Activated T-helper 17 cell treated with anti-CD3 and anti-CD28 coated beads, Interleukin-2, amount 50 U/mL, for 72 hours (primary cell): ENCODE data around the gene COQ7. TPM values are rescaled to one million over a fixed set of nuclear protein-coding genes. Genes with fewer than 3 reads are reported as not detected.

Source experiments
- ATAC-seq: fragments of 150-1000 bp; cut with Tn5 transposase; replicated peaks from 2 replicates; pipeline ENCODE4 v1.10.0; 2021; ENCODE audit warnings: mild to moderate bottlenecking, moderate library complexity
- H3K27ac Mint-ChIP-seq: one replicate; pipeline ENCODE4 v1.8.0; 2022; ENCODE audit warnings: mixed read lengths
- H3K27me3 Mint-ChIP-seq: one replicate; pipeline ENCODE4 v1.8.0; 2022; ENCODE audit warnings: mixed read lengths
- H3K36me3 Mint-ChIP-seq: one replicate; pipeline ENCODE4 v1.8.0; 2022; ENCODE audit warnings: low read depth, mild to moderate bottlenecking, mixed read lengths
- H3K4me1 Mint-ChIP-seq: one replicate; pipeline ENCODE4 v1.8.0; 2022; ENCODE audit warnings: mixed read lengths
- H3K4me3 Mint-ChIP-seq: one replicate; pipeline ENCODE4 v1.8.0; 2022; ENCODE audit warnings: mild to moderate bottlenecking, mixed read lengths
- H3K9me3 Mint-ChIP-seq: one replicate; pipeline ENCODE4 v1.8.0; 2022; ENCODE audit warnings: mixed read lengths
- total RNA-seq, 2 donors: library from RNA; stranded (reverse); gene quantifications; one replicate each; pipeline ENCODE4 v1.2.3, GENCODE V29; 2022

The COQ7 gene
- total RNA-seq, 2 donors from 2014 or later: 11.6 to 18.2 TPM

- Mint-ChIP-seq H3K36me3 (peaks cover 56% of the 10 kb centered on the region), H3K4me1 (no peaks in the 10 kb centered on the region), H3K4me3 (no peak overlapping the region), H3K9me3 (no peaks in the 10 kb centered on the region), H3K27me3 (no peaks in the 10 kb centered on the region), H3K27ac (no peak overlapping the region)
- no peak for ATAC-seq
Observed at GRCh38 chr16:19073344-19073743, 5.9 kb downstream of the COQ7 start.

DNA sequence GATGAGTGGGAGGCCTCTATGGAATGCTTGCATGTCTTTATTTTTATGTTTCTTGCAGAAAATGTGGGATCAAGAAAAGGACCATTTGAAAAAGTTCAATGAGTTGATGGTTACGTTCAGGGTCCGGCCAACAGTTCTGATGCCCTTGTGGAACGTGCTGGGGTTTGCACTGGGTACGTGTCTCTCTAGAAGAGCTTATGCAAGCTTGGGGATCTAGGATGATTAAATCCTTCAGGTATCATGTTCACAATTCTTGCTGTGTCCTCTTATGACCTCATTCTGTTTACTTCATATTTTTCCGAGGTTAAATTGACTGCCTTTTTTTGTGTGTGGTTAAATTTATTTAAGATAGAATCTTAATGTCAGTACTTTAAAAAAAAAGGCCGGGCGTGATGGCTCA, 6.4 kb downstream of the COQ7 start:
- H3K9me3 Mint-ChIP-seq: no peaks in the 10 kb centered on the region
- no peak for ATAC-seq
- peaks cover 62% of the 10 kb centered on the region for H3K36me3 Mint-ChIP-seq
- H3K27me3 Mint-ChIP-seq: no peaks in the 10 kb centered on the region
- no peaks in the 10 kb centered on the region for H3K4me1 Mint-ChIP-seq
- no peak overlapping the region for H3K4me3 Mint-ChIP-seq
- no peak overlapping the region for H3K27ac Mint-ChIP-seq

DNA sequence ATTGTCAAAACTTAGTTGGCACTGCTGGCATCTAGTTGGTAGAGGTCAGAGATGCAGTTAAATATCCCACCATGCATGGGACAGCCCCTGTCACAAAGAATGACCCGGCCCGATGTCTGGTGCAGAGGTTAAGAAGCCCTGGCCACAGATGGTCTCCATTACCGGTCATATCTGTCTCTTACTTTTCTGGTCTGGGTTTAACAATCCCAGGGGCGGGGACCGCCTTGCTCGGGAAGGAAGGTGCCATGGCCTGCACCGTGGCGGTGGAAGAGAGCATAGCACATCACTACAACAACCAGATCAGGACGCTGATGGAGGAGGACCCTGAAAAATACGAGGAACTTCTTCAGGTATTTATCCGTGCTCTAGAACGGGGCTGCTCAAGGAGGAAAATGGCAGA, 8.1 kb downstream of the COQ7 start:
- H3K27ac Mint-ChIP-seq: no peak overlapping the region
- no peaks in the 10 kb centered on the region for H3K9me3 Mint-ChIP-seq
- H3K27me3 Mint-ChIP-seq: no peaks in the 10 kb centered on the region
- no peak for ATAC-seq
- no peaks in the 10 kb centered on the region for H3K4me1 Mint-ChIP-seq
- peaks cover 69% of the 10 kb centered on the region for H3K36me3 Mint-ChIP-seq
- no peak overlapping the region for H3K4me3 Mint-ChIP-seq

DNA sequence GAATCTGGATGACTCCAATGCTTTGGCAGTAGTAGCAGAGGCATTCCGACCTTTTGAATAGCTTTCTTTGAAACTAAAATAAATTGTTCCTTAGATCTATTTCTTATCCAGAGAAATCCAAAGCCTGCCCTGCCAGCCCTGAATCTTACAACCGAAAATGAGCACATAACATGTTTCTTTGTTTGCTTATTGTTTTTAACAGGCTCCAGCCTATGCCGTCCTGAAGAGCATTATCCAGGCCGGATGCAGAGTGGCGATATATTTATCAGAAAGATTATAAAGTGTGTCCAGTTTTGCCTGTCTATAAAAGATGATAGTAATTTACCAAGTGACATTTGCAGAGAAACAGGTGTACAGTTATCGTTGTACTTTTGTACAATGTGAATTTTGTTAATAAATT, 10.5 kb downstream of the COQ7 start:
- Mint-ChIP-seq H3K4me3 (no peak overlapping the region), H3K4me1 (no peaks in the 10 kb centered on the region), H3K27me3 (no peaks in the 10 kb centered on the region), H3K9me3 (no peaks in the 10 kb centered on the region), H3K36me3 (peaks cover 72% of the 10 kb centered on the region), H3K27ac (no peak overlapping the region)
- ATAC-seq: no peak

- Mint-ChIP-seq H3K36me3 (peaks cover 24% of the 10 kb centered on the region), H3K4me3 (no peak overlapping the region), H3K4me1 (no peaks in the 10 kb centered on the region), H3K27ac (no peak overlapping the region), H3K27me3 (peaks cover 8% of the 10 kb centered on the region), H3K9me3 (no peaks in the 10 kb centered on the region)
- ATAC-seq: no peak
Observed at GRCh38 chr16:19083670-19084069, 16.3 kb downstream of the COQ7 start.

DNA sequence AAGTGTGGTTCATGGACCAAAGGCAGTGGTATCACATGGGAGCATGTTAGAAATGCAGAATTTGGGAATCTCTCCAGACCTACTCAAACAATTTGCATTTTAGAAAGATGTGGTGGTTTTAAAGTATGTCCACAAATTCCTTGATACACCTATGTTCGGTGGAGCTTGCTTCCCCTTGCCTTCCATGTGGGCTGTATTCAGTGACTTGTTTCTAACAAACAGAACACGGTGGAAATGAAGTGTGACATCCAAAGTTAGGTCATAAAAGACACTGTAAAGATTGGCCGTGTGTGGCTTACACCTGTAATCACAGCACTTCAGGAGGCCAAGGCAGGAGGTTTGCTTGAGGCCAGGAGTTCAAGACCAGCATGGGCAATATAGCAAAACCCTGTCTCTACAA, 16.7 kb downstream of the COQ7 start:
- Mint-ChIP-seq H3K4me3 (no peak overlapping the region), H3K27me3 (peaks cover 8% of the 10 kb centered on the region), H3K27ac (no peak overlapping the region), H3K36me3 (peaks cover 21% of the 10 kb centered on the region), H3K4me1 (no peaks in the 10 kb centered on the region), H3K9me3 (no peaks in the 10 kb centered on the region)
- ATAC-seq: no peak

DNA sequence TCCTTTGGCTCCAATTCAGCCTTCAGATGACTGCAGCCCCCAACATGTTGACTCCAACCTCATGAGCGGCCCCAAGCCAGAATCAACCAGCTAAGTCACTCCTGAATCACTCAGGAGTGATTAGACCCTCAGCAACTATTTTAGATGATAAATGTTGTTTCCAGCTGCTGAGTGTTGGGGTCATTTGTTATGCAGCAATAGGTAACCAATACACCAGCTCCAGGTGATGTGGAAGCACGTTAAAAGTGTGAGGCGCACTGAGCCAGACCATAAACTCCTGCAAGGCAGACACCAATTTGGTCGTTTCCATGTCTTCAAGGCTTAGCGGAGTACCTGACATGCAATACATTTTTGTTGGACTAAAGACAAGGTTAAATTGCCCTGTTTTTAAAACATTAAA, 17.5 kb downstream of the COQ7 start:
- Mint-ChIP-seq H3K4me1 (no peaks in the 10 kb centered on the region), H3K27me3 (peaks cover 8% of the 10 kb centered on the region), H3K27ac (no peak overlapping the region), H3K36me3 (peaks cover 18% of the 10 kb centered on the region), H3K4me3 (no peak overlapping the region), H3K9me3 (no peaks in the 10 kb centered on the region)
- no peak for ATAC-seq

GRCh38 chr16:19085679-19086200, 18.3 kb downstream of the COQ7 start:
- H3K27ac Mint-ChIP-seq: no peak overlapping the region
- peaks cover 14% of the 10 kb centered on the region for H3K36me3 Mint-ChIP-seq
- no peak for ATAC-seq
- peaks cover 8% of the 10 kb centered on the region for H3K27me3 Mint-ChIP-seq
- no peak overlapping the region for H3K4me3 Mint-ChIP-seq
- no peaks in the 10 kb centered on the region for H3K4me1 Mint-ChIP-seq
- no peaks in the 10 kb centered on the region for H3K9me3 Mint-ChIP-seq

- Mint-ChIP-seq H3K36me3 (peaks cover 7% of the 10 kb centered on the region), H3K27ac (no peak overlapping the region), H3K4me3 (peak overlapping the region; percentile 52), H3K27me3 (peaks cover 8% of the 10 kb centered on the region), H3K4me1 (no peaks in the 10 kb centered on the region), H3K9me3 (no peaks in the 10 kb centered on the region)
- ATAC-seq: peak; percentile 99
Observed at GRCh38 chr16:19086322-19087199, 19.1 kb downstream of the COQ7 start.

GRCh38 chr16:19088341-19088916, 21.0 kb downstream of the COQ7 start:
- no peak overlapping the region for H3K4me3 Mint-ChIP-seq
- H3K9me3 Mint-ChIP-seq: no peaks in the 10 kb centered on the region
- no peak overlapping the region for H3K27ac Mint-ChIP-seq
- H3K36me3 Mint-ChIP-seq: no peaks in the 10 kb centered on the region
- H3K27me3 Mint-ChIP-seq: peaks cover 12% of the 10 kb centered on the region
- no peak for ATAC-seq
- no peaks in the 10 kb centered on the region for H3K4me1 Mint-ChIP-seq

- Mint-ChIP-seq H3K27ac (no peak overlapping the region), H3K36me3 (no peaks in the 10 kb centered on the region), H3K9me3 (no peaks in the 10 kb centered on the region), H3K4me1 (no peaks in the 10 kb centered on the region), H3K4me3 (no peak overlapping the region), H3K27me3 (peaks cover 12% of the 10 kb centered on the region)
- ATAC-seq: no peak
Observed at GRCh38 chr16:19089410-19089955, 22.1 kb downstream of the COQ7 start.

GRCh38 chr16:19090916-19091315, 23.5 kb downstream of the COQ7 start:
- no peak for ATAC-seq
- Mint-ChIP-seq H3K36me3 (no peaks in the 10 kb centered on the region), H3K27me3 (peaks cover 6% of the 10 kb centered on the region)

GRCh38 chr16:19092653-19093410, 25.4 kb downstream of the COQ7 start:
- Mint-ChIP-seq H3K27ac (peak overlapping the region; percentile 53), H3K36me3 (no peaks in the 10 kb centered on the region), H3K4me1 (peaks cover 10% of the 10 kb centered on the region), H3K4me3 (no peak overlapping the region), H3K27me3 (peaks cover 8% of the 10 kb centered on the region), H3K9me3 (peaks cover 6% of the 10 kb centered on the region)
- ATAC-seq: no peak

More at GRCh38 chr16:19090916-19091315, 23.5 kb downstream of the COQ7 start:
- H3K4me3 Mint-ChIP-seq: no peak overlapping the region
- H3K9me3 Mint-ChIP-seq: peaks cover 5% of the 10 kb centered on the region
- H3K27ac Mint-ChIP-seq: no peak overlapping the region
- peaks cover 6% of the 10 kb centered on the region for H3K4me1 Mint-ChIP-seq
